Measurements from ENCODE around the gene AQP1. TPM values are rescaled to one million over a fixed set of nuclear protein-coding genes. Genes with fewer than 3 reads are reported as not detected.

The AQP1 gene
- total RNA-seq, 1 donor from 2014 or later, result not detected

DNA sequence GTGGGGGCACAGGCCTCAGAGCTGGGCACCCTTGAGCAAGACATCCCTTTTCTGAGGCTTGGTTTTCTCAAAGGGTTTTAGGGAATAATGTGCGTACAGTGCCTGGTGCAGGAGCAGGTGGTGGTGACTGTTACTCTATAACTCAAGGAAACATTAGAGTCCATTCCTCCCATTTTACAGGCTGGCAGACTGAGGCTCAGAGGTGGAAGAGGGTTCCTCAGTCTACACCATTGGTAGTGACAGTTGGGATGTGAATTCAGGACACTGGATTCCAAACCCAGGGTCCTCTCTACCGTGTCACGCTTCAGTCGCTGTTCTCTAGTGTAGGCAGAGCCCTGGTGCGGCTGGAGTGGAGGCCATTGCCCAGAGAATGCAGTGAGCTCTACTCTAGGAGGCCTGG, 40.0 kb upstream of the AQP1 start:
- H3K4me1 Mint-ChIP-seq (ENCODE audit: low read depth, unreplicated experiment), result peaks cover 5% of the 10 kb centered on the region
- TF ChIP-seq CTCF (IDR thresholded peaks at IDR 0.05; ENCODE audit: partially characterized antibody, unreplicated experiment), result no peak
- no peak for DNase-seq
- H3K36me3 Mint-ChIP-seq (ENCODE audit: unreplicated experiment), result peaks cover 5% of the 10 kb centered on the region
- peaks cover 7% of the 10 kb centered on the region for H3K9me3 Mint-ChIP-seq (ENCODE audit: unreplicated experiment)
- no peak overlapping the region for H3K27ac Mint-ChIP-seq (ENCODE audit: unreplicated experiment)
- peaks cover 8% of the 10 kb centered on the region for H3K27me3 Mint-ChIP-seq (ENCODE audit: unreplicated experiment)
- H3K4me3 Mint-ChIP-seq (ENCODE audit: unreplicated experiment), result no peak overlapping the region

- peaks cover 5% of the 10 kb centered on the region for H3K27me3 Mint-ChIP-seq (ENCODE audit: unreplicated experiment)
- DNase-seq, result no peak
- H3K4me1 Mint-ChIP-seq (ENCODE audit: low read depth, unreplicated experiment), result peaks cover 2% of the 10 kb centered on the region
- TF ChIP-seq CTCF (IDR thresholded peaks at IDR 0.05; ENCODE audit: partially characterized antibody, unreplicated experiment), result no peak
- no peak overlapping the region for H3K4me3 Mint-ChIP-seq (ENCODE audit: unreplicated experiment)
- peaks cover 7% of the 10 kb centered on the region for H3K9me3 Mint-ChIP-seq (ENCODE audit: unreplicated experiment)
- peaks cover 5% of the 10 kb centered on the region for H3K36me3 Mint-ChIP-seq (ENCODE audit: unreplicated experiment)
- H3K27ac Mint-ChIP-seq (ENCODE audit: unreplicated experiment), result no peak overlapping the region
Measured at GRCh38 chr7:30873207-30873606, 38.4 kb upstream of the AQP1 start.

DNA sequence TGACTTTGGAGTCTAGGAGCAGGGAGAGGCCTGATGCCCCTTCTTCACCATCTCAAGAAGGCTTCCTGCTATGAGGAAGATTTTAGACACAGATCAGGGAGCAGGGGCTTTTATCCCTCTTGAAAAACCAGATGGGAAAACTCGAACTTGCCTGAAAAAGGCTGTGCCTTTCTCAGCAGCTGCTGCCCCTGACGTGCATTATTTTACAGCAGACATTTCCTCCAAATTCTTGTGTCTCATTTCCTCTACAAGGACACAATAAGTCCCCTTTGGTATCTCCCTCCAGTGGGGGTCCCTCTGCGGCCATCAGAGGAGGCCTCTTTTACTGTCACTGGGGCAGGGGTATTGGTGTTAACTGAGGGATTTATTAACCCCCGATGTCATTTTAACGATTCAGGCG, 38.0 kb upstream of the AQP1 start:
- H3K4me3 Mint-ChIP-seq (ENCODE audit: unreplicated experiment), result no peak overlapping the region

DNA sequence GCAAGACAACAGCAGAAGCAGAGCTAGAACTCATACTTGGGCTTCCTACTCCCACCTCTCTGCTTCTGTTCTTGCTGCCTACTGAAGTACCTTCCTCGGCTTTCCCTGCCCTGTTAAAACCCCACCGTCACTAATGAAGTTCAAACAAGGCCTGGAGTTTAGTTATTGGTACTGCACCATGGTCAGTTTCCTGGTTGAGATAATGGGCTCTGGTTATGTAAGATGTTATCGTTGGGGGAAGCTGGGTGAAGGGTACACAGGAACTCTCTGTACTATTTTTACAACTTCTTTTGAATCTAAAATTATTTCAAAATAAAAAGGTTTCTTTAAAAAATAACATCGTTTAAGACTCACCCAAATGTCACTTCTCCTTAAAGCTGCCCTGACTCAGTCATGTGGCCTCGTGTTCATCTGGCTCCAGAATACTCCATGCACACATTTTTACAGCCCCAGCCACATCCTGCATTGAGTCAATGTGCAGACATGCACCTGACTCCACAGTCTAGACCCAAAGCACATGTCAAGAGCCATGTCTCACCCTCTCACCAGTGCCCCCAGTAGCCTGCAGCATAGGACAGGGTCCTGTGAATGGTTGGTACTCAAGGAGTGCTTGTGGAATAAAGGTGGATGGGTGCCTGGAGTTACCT, 36.9 kb upstream of the AQP1 start:
- TF ChIP-seq CTCF (IDR thresholded peaks at IDR 0.05; ENCODE audit: partially characterized antibody, unreplicated experiment), result no peak
- H3K9me3 Mint-ChIP-seq (ENCODE audit: unreplicated experiment), result peaks cover 10% of the 10 kb centered on the region
- DNase-seq, result no peak
- H3K27ac Mint-ChIP-seq (ENCODE audit: unreplicated experiment), result no peak overlapping the region
- H3K36me3 Mint-ChIP-seq (ENCODE audit: unreplicated experiment), result peaks cover 5% of the 10 kb centered on the region
- peaks cover 2% of the 10 kb centered on the region for H3K27me3 Mint-ChIP-seq (ENCODE audit: unreplicated experiment)
- H3K4me3 Mint-ChIP-seq (ENCODE audit: unreplicated experiment), result no peak overlapping the region
- H3K4me1 Mint-ChIP-seq (ENCODE audit: low read depth, unreplicated experiment), result peaks cover 2% of the 10 kb centered on the region

More for the DNA sequence above, 38.0 kb upstream of the AQP1 start:
- no peak for DNase-seq
- peaks cover 2% of the 10 kb centered on the region for H3K27me3 Mint-ChIP-seq (ENCODE audit: unreplicated experiment)
- H3K27ac Mint-ChIP-seq (ENCODE audit: unreplicated experiment), result no peak overlapping the region
- H3K9me3 Mint-ChIP-seq (ENCODE audit: unreplicated experiment), result peaks cover 7% of the 10 kb centered on the region
- peaks cover 2% of the 10 kb centered on the region for H3K4me1 Mint-ChIP-seq (ENCODE audit: low read depth, unreplicated experiment)
- H3K36me3 Mint-ChIP-seq (ENCODE audit: unreplicated experiment), result peaks cover 5% of the 10 kb centered on the region
- no peak for TF ChIP-seq CTCF (IDR thresholded peaks at IDR 0.05; ENCODE audit: partially characterized antibody, unreplicated experiment)

- DNase-seq, result no peak
- Mint-ChIP-seq H3K4me1 (ENCODE audit: low read depth, unreplicated experiment) (peaks cover 2% of the 10 kb centered on the region), H3K27me3 (ENCODE audit: unreplicated experiment) (peaks cover 3% of the 10 kb centered on the region), H3K9me3 (ENCODE audit: unreplicated experiment) (peaks cover 10% of the 10 kb centered on the region), H3K36me3 (ENCODE audit: unreplicated experiment) (peaks cover 5% of the 10 kb centered on the region), H3K4me3 (ENCODE audit: unreplicated experiment) (no peak overlapping the region), H3K27ac (ENCODE audit: unreplicated experiment) (no peak overlapping the region)
- TF ChIP-seq CTCF (IDR thresholded peaks at IDR 0.05; ENCODE audit: partially characterized antibody, unreplicated experiment), result no peak
Measured at GRCh38 chr7:30877015-30877769, 34.5 kb upstream of the AQP1 start.

All from glutamatergic neuron (in vitro differentiated cells).